Right renal pelvis (tissue), 4 donors: ENCODE measurements around the gene URI1. TPM values are rescaled to one million over a fixed set of nuclear protein-coding genes. Genes with fewer than 3 reads are reported as not detected.

Source experiments
- polyA plus RNA-seq, 4 donors: library from polyadenylated mRNA; unstranded; fragments of 120-200 nt; gene quantifications; one replicate each; pipeline ENCODE4 v1.2.1, GENCODE V29; 2013; ENCODE audit not compliant: insufficient read length in 4 of 4

The URI1 gene
- polyA plus RNA-seq, 4 donors: 98.0 to 123 (median 119) TPM

Other genes starting within 250 kb of the URI1 start
- gene C19orf12, start 227.0 kb upstream of the URI1 start, polyA plus RNA-seq: 10 to 100 TPM; 23.6 to 26.6 (median 24.4) TPM
- gene CCNE1, start 130.2 kb upstream of the URI1 start, polyA plus RNA-seq: 1 to 10 TPM; 8.3 to 10.0 (median 9.4) TPM